Eye (tissue), 1 donor: Measurements from ENCODE around the gene TPRX2.
"Not testable (repeated sequence)": the region's sequence is repeated elsewhere in the genome, so short reads cannot be mapped to it uniquely, and the experiment has no call there.

ENCODE experiments used
- DNase-seq: peaks from one replicate; pipeline ENCODE4 v3.0.0-alpha.2; 2015

TPRX2 gene

GRCh38 chr19:47863514-47863936 is 4.5 kb downstream of the TPRX2 start:
- peak; percentile 95 for DNase-seq

- no peak for DNase-seq
Observed at GRCh38 chr19:47865166-47865565, 6.1 kb downstream of the TPRX2 start.

- no peak for DNase-seq
Observed at GRCh38 chr19:47878906-47879305, 19.9 kb downstream of the TPRX2 start.

GRCh38 chr19:47879385-47879784 is 20.4 kb downstream of the TPRX2 start:
- DNase-seq, result not testable (repeated sequence)

- DNase-seq, result no peak
Observed at GRCh38 chr19:47881757-47882156, 22.7 kb downstream of the TPRX2 start.

- no peak for DNase-seq
Observed at GRCh38 chr19:47882890-47883289, 23.9 kb downstream of the TPRX2 start.

- no peak for DNase-seq
Observed at GRCh38 chr19:47885067-47885463, 26.0 kb downstream of the TPRX2 start.

GRCh38 chr19:47886010-47886559 is 27.1 kb downstream of the TPRX2 start, which contains the start of gene SULT2A1:
Gene SULT2A1, minus strand, starts transcription at chr19:47886315. Its CDS starts 58 bp downstream, at chr19:47886257.
- no peak for DNase-seq

GRCh38 chr19:47890865-47891621 is 32.0 kb downstream of the TPRX2 start:
- DNase-seq, result no peak

GRCh38 chr19:47891622-47891922 is 32.5 kb downstream of the TPRX2 start:
- peak; percentile 16 for DNase-seq

- DNase-seq, result peak; percentile 14
Observed at GRCh38 chr19:47891923-47892666, 33.1 kb downstream of the TPRX2 start.

- no peak for DNase-seq
Observed at GRCh38 chr19:47895165-47895782, 36.2 kb downstream of the TPRX2 start.

- no peak for DNase-seq
Observed at GRCh38 chr19:47896019-47896418, 37.0 kb downstream of the TPRX2 start.

- no peak for DNase-seq
Observed at GRCh38 chr19:47896773-47897172, 37.7 kb downstream of the TPRX2 start.

- no peak for DNase-seq
Observed at GRCh38 chr19:47897861-47898260, 38.8 kb downstream of the TPRX2 start.

GRCh38 chr19:47899335-47899734 is 40.3 kb downstream of the TPRX2 start:
- DNase-seq, result no peak

GRCh38 chr19:47901370-47901769 is 42.3 kb downstream of the TPRX2 start:
- DNase-seq, result no peak

GRCh38 chr19:47909350-47909749 is 50.3 kb downstream of the TPRX2 start:
- not testable (repeated sequence) for DNase-seq

GRCh38 chr19:47910191-47910590 is 51.2 kb downstream of the TPRX2 start:
- DNase-seq, result not testable (repeated sequence)
